Glutamatergic neuron (in vitro differentiated cells): ENCODE data around the gene ORC4. TPM values are rescaled to one million over a fixed set of nuclear protein-coding genes. Genes with fewer than 3 reads are reported as not detected.

Experiments
- DNase-seq: peaks from one replicate; pipeline ENCODE4 v3.0.0; 2022
- H3K27ac Mint-ChIP-seq: one replicate; pipeline ENCODE4 v1.8.0; 2020; ENCODE audit warnings: mild to moderate bottlenecking, mixed read lengths, inconsistent platforms; ENCODE audit not compliant: unreplicated experiment
- H3K27me3 Mint-ChIP-seq: one replicate; pipeline ENCODE4 v1.8.0; 2020; ENCODE audit warnings: mild to moderate bottlenecking, moderate library complexity, mixed read lengths, inconsistent platforms; ENCODE audit not compliant: unreplicated experiment
- H3K36me3 Mint-ChIP-seq: one replicate; pipeline ENCODE4 v1.8.0; 2020; ENCODE audit warnings: mild to moderate bottlenecking, mixed read lengths, inconsistent platforms; ENCODE audit not compliant: unreplicated experiment
- H3K4me1 Mint-ChIP-seq: one replicate; pipeline ENCODE4 v1.8.0; 2020; ENCODE audit warnings: mild to moderate bottlenecking, low read depth, mixed read lengths, inconsistent platforms; ENCODE audit not compliant: unreplicated experiment
- H3K4me3 Mint-ChIP-seq: one replicate; pipeline ENCODE4 v1.8.0; 2020; ENCODE audit warnings: mild to moderate bottlenecking, mixed read lengths, inconsistent platforms; ENCODE audit not compliant: unreplicated experiment
- H3K9me3 Mint-ChIP-seq: one replicate; pipeline ENCODE4 v1.8.0; 2020; ENCODE audit warnings: mild to moderate bottlenecking, moderate library complexity, mixed read lengths, inconsistent platforms; ENCODE audit not compliant: unreplicated experiment
- CTCF ChIP-seq: fragments of 200-600 bp; sonication (generic); IDR thresholded peaks from one replicate; pipeline ENCODE4 v1.5.0; 2021; ENCODE audit not compliant: partially characterized antibody, unreplicated experiment
- total RNA-seq: library from RNA; stranded (reverse); fragmentation: NEBNext Ultra II Directional; extraction: Animal tissue kit (Norgen Biotek cat#: 25700); gene quantifications from one replicate; pipeline ENCODE4 v1.2.1, GENCODE V29; 2021; ENCODE audit not compliant: unreplicated experiment

The ORC4 gene
- total RNA-seq, 1 donor from 2014 or later = 72.9 TPM

GRCh38 chr2:147945660-147946059 is 74.9 kb downstream of the ORC4 start:
- TF ChIP-seq CTCF = no peak
- DNase-seq = no peak
- no peak overlapping the region for H3K4me3 Mint-ChIP-seq
- H3K36me3 Mint-ChIP-seq = no peaks in the 10 kb centered on the region
- no peaks in the 10 kb centered on the region for H3K9me3 Mint-ChIP-seq
- no peaks in the 10 kb centered on the region for H3K27me3 Mint-ChIP-seq
- no peak overlapping the region for H3K27ac Mint-ChIP-seq
- H3K4me1 Mint-ChIP-seq = no peaks in the 10 kb centered on the region

DNA sequence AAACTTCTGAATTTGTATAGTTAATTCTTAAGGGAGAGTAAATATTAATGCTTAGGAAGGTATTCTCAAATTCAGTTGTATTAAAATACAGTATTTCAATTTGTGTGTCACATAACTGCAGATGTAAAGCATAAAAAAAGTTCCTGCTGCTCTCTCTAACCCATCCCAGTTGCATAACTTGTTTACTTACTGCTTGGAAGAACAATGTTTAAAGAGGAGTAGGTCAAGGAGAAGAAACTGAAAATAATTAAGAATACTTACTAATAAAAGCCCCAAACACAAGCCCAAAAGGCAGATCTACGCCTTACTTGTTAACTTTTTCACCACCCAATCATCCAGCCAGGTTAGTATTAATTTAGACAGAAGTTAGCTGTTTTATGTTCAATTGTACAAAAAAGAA is 81.2 kb downstream of the ORC4 start:
- Mint-ChIP-seq H3K27me3 (no peaks in the 10 kb centered on the region), H3K9me3 (no peaks in the 10 kb centered on the region), H3K4me3 (no peak overlapping the region), H3K27ac (no peak overlapping the region), H3K36me3 (no peaks in the 10 kb centered on the region), H3K4me1 (no peaks in the 10 kb centered on the region)
- no peak for TF ChIP-seq CTCF
- no peak for DNase-seq

- Mint-ChIP-seq H3K4me1 (no peaks in the 10 kb centered on the region), H3K9me3 (no peaks in the 10 kb centered on the region), H3K36me3 (no peaks in the 10 kb centered on the region), H3K4me3 (no peak overlapping the region), H3K27ac (no peak overlapping the region), H3K27me3 (no peaks in the 10 kb centered on the region)
- no peak for DNase-seq
- peak; percentile 95 for TF ChIP-seq CTCF
Measured at GRCh38 chr2:147937744-147938349, 82.7 kb downstream of the ORC4 start.

- H3K36me3 Mint-ChIP-seq = no peaks in the 10 kb centered on the region
- H3K4me3 Mint-ChIP-seq = no peak overlapping the region
- no peaks in the 10 kb centered on the region for H3K4me1 Mint-ChIP-seq
- no peak for TF ChIP-seq CTCF
- no peaks in the 10 kb centered on the region for H3K27me3 Mint-ChIP-seq
- no peak overlapping the region for H3K27ac Mint-ChIP-seq
- no peak for DNase-seq
- no peaks in the 10 kb centered on the region for H3K9me3 Mint-ChIP-seq
Measured at GRCh38 chr2:147934881-147935620, 85.5 kb downstream of the ORC4 start.

DNA sequence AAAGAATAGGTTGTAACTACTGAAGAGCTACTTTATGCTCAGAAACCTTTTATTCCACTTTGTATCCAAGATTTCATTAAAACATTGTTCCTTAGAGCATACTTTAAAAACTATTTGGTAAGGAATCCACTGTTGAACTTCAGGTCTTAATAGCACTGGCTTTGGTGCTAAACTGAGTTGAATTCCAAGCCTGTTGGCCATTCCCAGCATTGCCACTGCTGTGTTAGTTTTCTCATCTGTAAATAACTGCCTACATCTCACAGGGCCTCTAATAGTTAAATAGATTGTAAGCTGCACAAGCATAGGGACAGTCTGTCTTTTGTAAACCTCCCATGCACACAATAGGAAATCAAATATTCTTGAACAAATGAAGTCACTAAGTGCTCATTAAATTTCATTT is 86.6 kb downstream of the ORC4 start:
- Mint-ChIP-seq H3K27me3 (peaks cover 4% of the 10 kb centered on the region), H3K4me1 (no peaks in the 10 kb centered on the region), H3K4me3 (no peak overlapping the region), H3K36me3 (no peaks in the 10 kb centered on the region), H3K9me3 (no peaks in the 10 kb centered on the region), H3K27ac (no peak overlapping the region)
- DNase-seq = no peak
- no peak for TF ChIP-seq CTCF
